ENCODE results near the gene DAND5.

The DAND5 gene

DNA sequence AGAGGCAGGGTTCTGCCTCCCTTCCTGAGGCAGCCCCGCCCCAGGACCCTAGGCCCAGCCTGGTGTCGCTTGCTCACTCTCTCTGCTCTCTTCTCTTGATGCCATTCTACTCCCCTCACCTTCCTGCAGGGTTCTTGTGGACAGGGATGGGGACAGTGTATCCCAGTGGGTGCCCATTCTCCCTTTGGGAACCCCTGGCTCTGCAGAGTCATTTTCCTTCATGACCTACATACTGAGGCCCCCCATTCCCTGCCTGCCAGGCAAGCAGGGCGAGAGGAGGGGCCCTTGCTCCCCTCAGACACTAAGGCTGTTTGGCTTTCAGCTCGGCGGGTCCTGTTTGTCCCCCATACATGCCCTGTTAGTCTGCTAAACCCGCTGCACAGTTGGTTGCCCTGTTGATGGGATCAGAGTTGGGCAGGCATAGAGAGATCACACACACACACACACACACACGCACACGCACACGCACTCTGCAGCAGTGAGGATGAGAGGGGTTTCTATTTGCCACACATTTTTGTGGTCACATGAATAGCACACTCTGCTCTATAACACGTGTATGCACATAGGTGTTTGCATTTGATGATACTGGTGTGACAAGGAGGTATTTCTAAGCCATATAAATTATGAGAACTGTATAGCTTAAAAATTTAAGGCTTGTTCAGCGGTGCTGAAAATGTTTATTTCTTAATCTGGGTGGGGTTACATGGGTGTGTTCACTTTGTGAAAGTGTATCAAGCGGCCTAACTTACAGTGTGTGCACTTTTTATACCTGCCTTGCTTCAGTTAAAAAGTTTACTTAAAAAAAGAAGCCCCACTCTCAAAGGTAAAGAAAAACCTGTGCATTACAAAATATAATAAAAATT lies 46.2 kb downstream of the DAND5 start:
- H3K27me3 ChIP-seq (replicated peaks; ENCODE audit: control insufficient read depth, insufficient read depth, low read length): no peaks in the 10 kb centered on the region
- DNase-seq (ENCODE audit: low read depth): no peak
- H3K9me3 ChIP-seq (ENCODE audit: control insufficient read depth, low read length): no peaks in the 10 kb centered on the region
- H3K4me3 ChIP-seq (ENCODE audit: low read length): peak overlapping the region; percentile 82
- H3K4me1 ChIP-seq (ENCODE audit: control insufficient read depth, insufficient read depth, low read length): peaks cover 89% of the 10 kb centered on the region
- peak overlapping the region; percentile 97 for H3K9ac ChIP-seq (ENCODE audit: low read length)
- H3K36me3 ChIP-seq (ENCODE audit: control insufficient read depth, insufficient read depth, low read length, severe bottlenecking): no peaks in the 10 kb centered on the region

- Histone ChIP-seq H3K36me3 (ENCODE audit: control insufficient read depth, insufficient read depth, low read length, severe bottlenecking) (no peaks in the 10 kb centered on the region), H3K4me3 (ENCODE audit: low read length) (peak overlapping the region; percentile 76), H3K9ac (ENCODE audit: low read length) (peak overlapping the region; percentile 97), H3K4me1 (ENCODE audit: control insufficient read depth, insufficient read depth, low read length) (peaks cover 93% of the 10 kb centered on the region), H3K27me3 (replicated peaks; ENCODE audit: control insufficient read depth, insufficient read depth, low read length) (no peaks in the 10 kb centered on the region), H3K9me3 (ENCODE audit: control insufficient read depth, low read length) (no peaks in the 10 kb centered on the region)
- no peak for DNase-seq (ENCODE audit: low read depth)
These were observed 46.9 kb downstream of the DAND5 start for GRCh38 chr19:13016245-13016627.

GRCh38 chr19:13016628-13017305 lies 47.4 kb downstream of the DAND5 start:
- H3K4me3 ChIP-seq (ENCODE audit: low read length): peak overlapping the region; percentile 76
- no peak for DNase-seq (ENCODE audit: low read depth)
- peaks cover 95% of the 10 kb centered on the region for H3K4me1 ChIP-seq (ENCODE audit: control insufficient read depth, insufficient read depth, low read length)
- H3K9me3 ChIP-seq (ENCODE audit: control insufficient read depth, low read length): no peaks in the 10 kb centered on the region
- H3K36me3 ChIP-seq (ENCODE audit: control insufficient read depth, insufficient read depth, low read length, severe bottlenecking): no peaks in the 10 kb centered on the region
- H3K27me3 ChIP-seq (replicated peaks; ENCODE audit: control insufficient read depth, insufficient read depth, low read length): no peaks in the 10 kb centered on the region
- H3K9ac ChIP-seq (ENCODE audit: low read length): peak overlapping the region; percentile 97

GRCh38 chr19:13017306-13018034 lies 48.1 kb downstream of the DAND5 start:
- Histone ChIP-seq H3K36me3 (ENCODE audit: control insufficient read depth, insufficient read depth, low read length, severe bottlenecking) (no peaks in the 10 kb centered on the region), H3K9me3 (ENCODE audit: control insufficient read depth, low read length) (no peaks in the 10 kb centered on the region), H3K27me3 (replicated peaks; ENCODE audit: control insufficient read depth, insufficient read depth, low read length) (no peaks in the 10 kb centered on the region), H3K4me3 (ENCODE audit: low read length) (peak overlapping the region; percentile 76), H3K9ac (ENCODE audit: low read length) (peak overlapping the region; percentile 97), H3K4me1 (ENCODE audit: control insufficient read depth, insufficient read depth, low read length) (peaks cover 95% of the 10 kb centered on the region)
- DNase-seq (ENCODE audit: low read depth): no peak

DNA sequence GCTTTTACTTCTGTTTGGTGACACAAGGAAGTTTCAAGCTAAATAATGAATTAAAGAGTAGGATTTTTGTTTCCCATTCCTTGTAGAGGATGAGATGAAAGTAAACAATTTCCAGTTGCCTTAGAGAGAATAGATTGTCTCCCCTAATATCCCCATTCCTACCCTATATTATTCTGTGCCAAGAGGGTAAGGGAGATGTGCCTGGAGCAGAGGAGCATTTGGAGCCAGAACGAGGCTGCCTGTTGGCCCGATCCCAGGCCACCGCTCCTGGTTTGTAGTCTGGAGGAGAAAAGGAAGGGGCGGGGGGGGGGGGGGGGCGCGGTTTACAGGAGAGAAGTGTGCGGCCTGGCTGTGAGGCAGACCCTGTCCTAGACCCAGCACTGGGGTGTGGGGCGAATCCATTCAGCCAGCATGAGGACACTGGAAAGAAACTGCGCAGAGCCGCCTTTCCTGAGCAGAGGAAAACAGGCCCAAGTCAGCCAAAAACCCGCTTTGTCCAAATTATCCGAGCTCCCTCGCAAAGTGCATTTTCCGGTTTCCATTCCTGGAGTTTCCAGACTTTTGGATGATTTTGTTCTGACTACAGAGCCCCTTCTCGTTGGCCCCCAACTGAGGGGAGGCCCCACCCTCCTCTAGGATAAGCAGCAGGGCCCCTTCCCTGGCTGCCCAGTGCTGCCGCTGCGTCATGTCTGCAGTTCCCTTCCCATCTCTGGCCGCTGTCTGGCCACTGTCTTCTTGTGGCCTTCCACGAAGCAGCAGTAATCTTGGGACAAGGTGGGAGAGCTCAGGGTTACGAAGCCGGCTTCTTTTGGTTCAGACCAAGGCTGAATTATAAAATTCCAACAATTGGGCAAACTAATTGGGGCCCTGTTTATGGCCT lies 48.9 kb downstream of the DAND5 start:
- Histone ChIP-seq H3K4me1 (ENCODE audit: control insufficient read depth, insufficient read depth, low read length) (peaks cover 87% of the 10 kb centered on the region), H3K4me3 (ENCODE audit: low read length) (peak overlapping the region; percentile 76), H3K9ac (ENCODE audit: low read length) (peak overlapping the region; percentile 97), H3K36me3 (ENCODE audit: control insufficient read depth, insufficient read depth, low read length, severe bottlenecking) (no peaks in the 10 kb centered on the region), H3K9me3 (ENCODE audit: control insufficient read depth, low read length) (no peaks in the 10 kb centered on the region), H3K27me3 (replicated peaks; ENCODE audit: control insufficient read depth, insufficient read depth, low read length) (no peaks in the 10 kb centered on the region)
- DNase-seq (ENCODE audit: low read depth): peak; percentile 12

DNA sequence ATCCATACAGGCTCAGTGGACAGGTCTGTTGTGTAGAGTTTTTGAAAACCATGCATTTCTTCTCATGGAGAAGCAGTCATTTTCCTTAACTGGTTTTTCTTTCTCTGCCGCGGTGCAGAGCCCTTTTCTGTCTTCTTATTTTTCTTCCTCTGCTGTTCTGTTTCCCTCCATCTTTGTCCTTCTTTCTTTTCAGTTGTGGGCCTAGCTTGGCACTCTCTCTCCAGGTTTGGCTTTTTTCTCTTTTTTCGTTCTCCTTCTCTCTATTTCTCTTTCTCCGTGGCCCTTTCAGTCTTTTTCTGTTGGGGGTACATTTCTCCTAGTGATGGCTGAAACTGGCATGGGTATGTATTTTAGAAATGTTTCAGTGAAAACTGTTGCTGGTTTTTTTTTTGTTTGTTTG lies 50.0 kb downstream of the DAND5 start:
- peak overlapping the region; percentile 51 for H3K4me3 ChIP-seq (ENCODE audit: low read length)
- H3K27me3 ChIP-seq (replicated peaks; ENCODE audit: control insufficient read depth, insufficient read depth, low read length): no peaks in the 10 kb centered on the region
- H3K9ac ChIP-seq (ENCODE audit: low read length): peak overlapping the region; percentile 97
- DNase-seq (ENCODE audit: low read depth): no peak
- no peaks in the 10 kb centered on the region for H3K9me3 ChIP-seq (ENCODE audit: control insufficient read depth, low read length)
- H3K4me1 ChIP-seq (ENCODE audit: control insufficient read depth, insufficient read depth, low read length): peaks cover 84% of the 10 kb centered on the region
- no peaks in the 10 kb centered on the region for H3K36me3 ChIP-seq (ENCODE audit: control insufficient read depth, insufficient read depth, low read length, severe bottlenecking)

- Histone ChIP-seq H3K27me3 (replicated peaks; ENCODE audit: control insufficient read depth, insufficient read depth, low read length) (no peaks in the 10 kb centered on the region), H3K9me3 (ENCODE audit: control insufficient read depth, low read length) (no peaks in the 10 kb centered on the region), H3K4me3 (ENCODE audit: low read length) (no peak overlapping the region), H3K36me3 (ENCODE audit: control insufficient read depth, insufficient read depth, low read length, severe bottlenecking) (no peaks in the 10 kb centered on the region), H3K9ac (ENCODE audit: low read length) (peak overlapping the region; percentile 97), H3K4me1 (ENCODE audit: control insufficient read depth, insufficient read depth, low read length) (peaks cover 83% of the 10 kb centered on the region)
- no peak for DNase-seq (ENCODE audit: low read depth)
These were observed 50.6 kb downstream of the DAND5 start for GRCh38 chr19:13020002-13020414.

- Histone ChIP-seq H3K9me3 (ENCODE audit: control insufficient read depth, low read length) (no peaks in the 10 kb centered on the region), H3K4me3 (ENCODE audit: low read length) (peak overlapping the region; percentile 74), H3K9ac (ENCODE audit: low read length) (peak overlapping the region; percentile 97), H3K36me3 (ENCODE audit: control insufficient read depth, insufficient read depth, low read length, severe bottlenecking) (peaks cover 3% of the 10 kb centered on the region), H3K27me3 (replicated peaks; ENCODE audit: control insufficient read depth, insufficient read depth, low read length) (no peaks in the 10 kb centered on the region), H3K4me1 (ENCODE audit: control insufficient read depth, insufficient read depth, low read length) (peaks cover 79% of the 10 kb centered on the region)
- peak; percentile 33 for DNase-seq (ENCODE audit: low read depth)
These were observed 52.9 kb downstream of the DAND5 start for GRCh38 chr19:13022111-13022858.

DNA sequence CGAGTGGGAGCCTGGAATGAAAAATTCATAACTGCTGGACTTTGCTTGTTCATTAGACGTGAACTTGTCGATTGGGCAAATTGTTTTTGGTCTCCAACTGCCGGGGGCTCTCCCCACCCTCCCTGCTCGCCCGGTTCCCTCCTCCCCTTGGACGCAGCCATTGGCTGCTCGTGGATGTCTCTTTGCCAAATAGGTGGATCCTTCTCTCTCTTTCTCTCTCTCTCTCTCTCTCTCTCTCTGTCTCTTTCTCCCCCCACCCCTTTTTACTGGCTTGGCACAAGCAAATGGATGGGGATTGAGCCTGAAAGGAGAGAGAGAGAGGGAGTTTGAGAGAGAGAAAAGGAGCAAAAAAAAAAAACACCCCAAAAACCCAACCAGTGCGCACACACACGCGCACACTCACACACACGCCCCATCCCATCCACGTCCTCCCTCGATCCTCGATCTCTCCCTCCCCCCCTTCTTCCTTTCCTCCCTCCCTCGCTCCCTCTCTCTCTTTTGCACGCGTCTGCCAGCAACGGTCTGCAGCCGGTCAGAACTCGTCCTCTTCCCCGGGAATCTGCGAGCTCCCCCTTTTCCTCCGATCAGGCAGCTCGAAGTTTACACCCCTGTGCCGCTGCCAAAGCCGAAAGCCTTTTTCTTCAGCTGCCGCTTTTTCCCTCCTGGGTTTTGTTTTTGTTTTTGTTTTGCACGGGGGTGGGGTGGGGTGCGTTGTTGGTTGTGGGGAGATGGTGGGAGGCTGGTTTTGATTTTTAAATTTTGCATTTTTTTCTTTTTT lies 53.7 kb downstream of the DAND5 start:
- no peaks in the 10 kb centered on the region for H3K27me3 ChIP-seq (replicated peaks; ENCODE audit: control insufficient read depth, insufficient read depth, low read length)
- DNase-seq (ENCODE audit: low read depth): peak; percentile 94
- no peaks in the 10 kb centered on the region for H3K9me3 ChIP-seq (ENCODE audit: control insufficient read depth, low read length)
- peaks cover 79% of the 10 kb centered on the region for H3K4me1 ChIP-seq (ENCODE audit: control insufficient read depth, insufficient read depth, low read length)
- peaks cover 8% of the 10 kb centered on the region for H3K36me3 ChIP-seq (ENCODE audit: control insufficient read depth, insufficient read depth, low read length, severe bottlenecking)
- peak overlapping the region; percentile 97 for H3K9ac ChIP-seq (ENCODE audit: low read length)
- H3K4me3 ChIP-seq (ENCODE audit: low read length): peak overlapping the region; percentile 85
